Endothelial cell of umbilical vein (primary cell): ENCODE measurements around the gene XYLT1. TPM values are rescaled to one million over a fixed set of nuclear protein-coding genes. Genes with fewer than 3 reads are reported as not detected.

Experiments
- BruUV-seq: library from RNA; stranded (reverse); fragments of 400-500 nt; replicated peaks from 2 replicates; lab custom pipeline; 2021; lab: Mats Ljungman, UMichigan
- CTCF ChIA-PET: fragments of 300-600, 350-600 bp; sonication (Branson Sonifier 250); formaldehyde crosslinking; loops from one replicate; lab custom pipeline; 2021; ENCODE audit warnings: antibody characterized with exemption, inconsistent platforms; lab: Charles Lee
- POLR2A ChIA-PET: fragments of 300-600, 350-600 bp; sonication (Branson Sonifier 250); formaldehyde crosslinking; loops from one replicate; lab custom pipeline; 2021; ENCODE audit warnings: antibody characterized with exemption, inconsistent platforms; lab: Charles Lee
- DNase-seq: peaks from one replicate; pipeline ENCODE4 v3.0.0-alpha.2; 2011; ENCODE audit warnings: low read depth, low spot score
- FAIRE-seq: peaks from 2 replicates; lab custom pipeline; 2011; peaks lifted over from hg19 to GRCh38; lab: Jason Lieb, UNC
- H2AFZ ChIP-seq: 2 replicates; pipeline ENCODE4 v1.6.0; 2012; ENCODE audit warnings: low read depth, low read length, control low read depth, inconsistent platforms
- H3K27ac ChIP-seq: 2 replicates; pipeline ENCODE4 v1.5.1; 2011; ENCODE audit warnings: low read depth, mild to moderate bottlenecking, control low read depth, low read length, moderate library complexity; ENCODE audit not compliant: insufficient read depth
- H3K27me3 ChIP-seq, 2 experiments: 2 replicates each; pipeline versions ENCODE4 v1.6.0 to v1.6.1; 2011; ENCODE audit warnings: low read length in 2 of 2, mixed read lengths in 1 of 2; ENCODE audit not compliant: control insufficient read depth in 2 of 2, insufficient read depth in 2 of 2
- H3K36me3 ChIP-seq, 2 experiments: 2 replicates in 1 of 2; 3 replicates in 1 of 2; pipeline ENCODE4 v1.5.1; 2011; ENCODE audit warnings: low read length in 2 of 2, mild to moderate bottlenecking in 1 of 2, moderate library complexity in 1 of 2; ENCODE audit not compliant: control insufficient read depth in 2 of 2, insufficient read depth in 2 of 2; ENCODE audit errors: extremely low read depth in 1 of 2
- H3K4me1 ChIP-seq: 3 replicates; pipeline ENCODE4 v1.5.1; 2011; ENCODE audit warnings: mild to moderate bottlenecking, low read length; ENCODE audit not compliant: control insufficient read depth, insufficient read depth; ENCODE audit errors: extremely low read depth
- H3K4me2 ChIP-seq: 2 replicates; pipeline ENCODE4 v1.6.1; 2011; ENCODE audit warnings: low read length, control low read depth, mixed read lengths; ENCODE audit not compliant: insufficient read depth
- H3K4me3 ChIP-seq, 3 experiments: fragments of 200-600 bp in 1 of 3; sonication (generic), shearing (Covaris generic) in 1 of 3; replicated peaks in 1 of 3; 2 replicates each; pipeline ENCODE4 v1.5.1; 2011 to 2016; ENCODE audit warnings: control low read depth in 3 of 3, low read length in 3 of 3, mild to moderate bottlenecking in 2 of 3, inconsistent platforms in 1 of 3, low read depth in 1 of 3, moderate library complexity in 1 of 3; ENCODE audit not compliant: insufficient read depth in 1 of 3
- H3K79me2 ChIP-seq: 2 replicates; pipeline ENCODE4 v1.6.0; 2012; ENCODE audit warnings: low read length, inconsistent platforms; ENCODE audit not compliant: control insufficient read depth, insufficient read depth
- H3K9ac ChIP-seq: replicated peaks from 2 replicates; pipeline ENCODE3; 2011; ENCODE audit warnings: low read length, control low read depth; ENCODE audit not compliant: insufficient read depth; ENCODE audit errors: extremely low read depth
- H3K9me1 ChIP-seq: replicated peaks from 3 replicates; pipeline ENCODE4 v1.6.0; 2011; ENCODE audit warnings: mild to moderate bottlenecking, low read length; ENCODE audit not compliant: control insufficient read depth, insufficient read depth; ENCODE audit errors: extremely low read depth
- H3K9me3 ChIP-seq: replicated peaks from 2 replicates; pipeline ENCODE4 v1.5.1; 2012; ENCODE audit warnings: low read length, inconsistent platforms; ENCODE audit not compliant: control insufficient read depth, insufficient read depth
- H4K20me1 ChIP-seq: replicated peaks from 2 replicates; pipeline ENCODE3; 2011; ENCODE audit warnings: mild to moderate bottlenecking, low read length; ENCODE audit not compliant: control insufficient read depth, insufficient read depth; ENCODE audit errors: extremely low read depth
- CTCF ChIP-seq, 2 donors: IDR thresholded peaks; 1 replicate in 1 of 2; 2 replicates in 1 of 2; pipeline ENCODE4 v1.5.1; 2011; ENCODE audit warnings: low read length in 2 of 2, mild to moderate bottlenecking in 2 of 2, moderate library complexity in 2 of 2, control low read depth in 1 of 2, inconsistent platforms in 1 of 2, low read depth in 1 of 2; ENCODE audit not compliant: insufficient read depth in 1 of 2; ENCODE audit errors: extremely low read depth in 1 of 2
- EZH2 ChIP-seq: IDR thresholded peaks from 2 replicates; pipeline ENCODE4 v1.6.1; 2012; ENCODE audit warnings: borderline replicate concordance, low read depth, mild to moderate bottlenecking, moderate library complexity, low read length, inconsistent platforms; ENCODE audit not compliant: severe bottlenecking
- FOS ChIP-seq: IDR thresholded peaks from 2 replicates; pipeline ENCODE4 v1.6.1; 2011; ENCODE audit warnings: mild to moderate bottlenecking, low read length, moderate library complexity, borderline replicate concordance; ENCODE audit not compliant: insufficient read depth
- GATA2 ChIP-seq: IDR thresholded peaks from 2 replicates; pipeline ENCODE4 v1.7.0; 2011; ENCODE audit warnings: low read depth, mild to moderate bottlenecking, moderate library complexity, mixed read lengths, low read length; ENCODE audit not compliant: insufficient read length, insufficient read depth
- JUN ChIP-seq: IDR thresholded peaks from 2 replicates; pipeline ENCODE4 v1.6.1; 2011; ENCODE audit warnings: borderline replicate concordance, low read depth; ENCODE audit not compliant: insufficient read length, insufficient read depth
- MAX ChIP-seq: IDR thresholded peaks from 2 replicates; pipeline ENCODE4 v1.6.1; 2011; ENCODE audit not compliant: insufficient read depth, insufficient read length
- MYC ChIP-seq: IDR thresholded peaks from one replicate; pipeline ENCODE4 v1.6.1; 2011; ENCODE audit warnings: mild to moderate bottlenecking, low read depth, low read length
- POLR2A ChIP-seq: IDR thresholded peaks from 2 replicates; pipeline ENCODE4 v1.6.1; 2012; ENCODE audit warnings: low read depth, mild to moderate bottlenecking, control low read depth, low read length
- POLR2AphosphoS5 ChIP-seq: IDR thresholded peaks from 2 replicates; pipeline ENCODE4 v1.6.1; 2012; ENCODE audit warnings: low read depth, mild to moderate bottlenecking, control low read depth, low read length, moderate library complexity; ENCODE audit not compliant: insufficient read depth
- dilution Hi-C: fragments of 300-500 bp; cut with MboI; formaldehyde crosslinking; loops from one replicate; pipeline ENCODE4 v1.15.0; 2019; ENCODE audit warnings: low sequenced_read_pairs; ENCODE audit not compliant: extremely low pct_ligation_motif_present
- intact Hi-C: fragments of 100-400 bp; cut with micrococcal nuclease; formaldehyde crosslinking; loops from one replicate; pipeline ENCODE4 v1.10.0; 2022
- polyA plus RNA-seq, 4 experiments: library from polyadenylated mRNA; depleted of rRNA in 3 of 4; stranded (reverse) in 3 of 4; unstranded in 1 of 4; fragments of >200 nt; gene quantifications; 2 replicates each; pipeline versions ENCODE4 v1.2.1 to v1.2.3, GENCODE V29; 2011 to 2012; ENCODE audit warnings: missing spikeins in 1 of 4
- total RNA-seq: library from RNA; stranded (reverse); gene quantifications from 2 replicates; pipeline ENCODE4 v1.2.3, GENCODE V29; 2021

Gene XYLT1
- total and polyA plus RNA-seq, 2 donors (not counting 3 experiments of a cell fraction or from before 2014, with no cell fraction given): 0.63 to 2.9 TPM

- no peaks in the 10 kb centered on the region for H4K20me1 ChIP-seq
- no peaks in the 10 kb centered on the region for H3K36me3 ChIP-seq
- intact Hi-C loops (loop anchor here (10.0 kb wide), 1 partner anchor 165 kb away; no protein-coding TSS in a partner anchor), dilution Hi-C loops (no loop called here)
- POLR2A ChIA-PET: no interaction called here
- no peaks in the 10 kb centered on the region for H3K79me2 ChIP-seq
- no peak overlapping the region for H3K4me3 ChIP-seq
- CTCF ChIA-PET: no interaction called here
- no peaks in the 10 kb centered on the region for H3K4me1 ChIP-seq
- TF ChIP-seq POLR2A (no peak), EZH2 (no peak), MYC (no peak), GATA2 (no peak), POLR2AphosphoS5 (no peak), CTCF (IDR thresholded peaks at IDR 0.05; ENCODE audit: extremely low read depth in 1 of 2, insufficient read depth in 1 of 2, low read depth in 1 of 2, low read length in 2 of 2) (no peak), JUN (no peak), FOS (no peak), MAX (no peak)
- DNase-seq: no peak
- no peak overlapping the region for H3K4me2 ChIP-seq
- no peak overlapping the region for H3K27ac ChIP-seq
- H3K27me3 ChIP-seq: no peaks in the 10 kb centered on the region
- H3K9me3 ChIP-seq: no peaks in the 10 kb centered on the region
- H3K9ac ChIP-seq: no peak overlapping the region
- no TSS peak for BruUV-seq
- H3K9me1 ChIP-seq: no peaks in the 10 kb centered on the region
- FAIRE-seq: no peak
- H2AFZ ChIP-seq: no peak overlapping the region
Observed at GRCh38 chr16:17299790-17300189, 171.0 kb downstream of the XYLT1 start.
